Spinal cord (tissue), 10 donors: ENCODE data around the gene B4GALT4. TPM values are rescaled to one million over a fixed set of nuclear protein-coding genes. Genes with fewer than 3 reads are reported as not detected.
A peak's percentile ranks its signal among the peaks of the same experiment; 100 is the strongest.
"Not testable (repeated sequence)": the region's sequence is repeated elsewhere in the genome, so short reads cannot be mapped to it uniquely, and the experiment has no call there.

Source experiments
- DNase-seq, 6 donors: peaks; one replicate each; pipeline versions ENCODE4 v3.0.0 to v3.0.0-alpha.2; 2013 to 2015; ENCODE audit warnings: low spot score in 6 of 6, low read depth in 4 of 6
- H3K27ac ChIP-seq: one replicate; pipeline ENCODE4 v1.5.1; 2013; ENCODE audit warnings: low read depth, low read length, control low read depth
- H3K27me3 ChIP-seq: one replicate; pipeline ENCODE4 v1.6.1; 2013; ENCODE audit warnings: low read length; ENCODE audit not compliant: control insufficient read depth, insufficient read depth
- H3K36me3 ChIP-seq: one replicate; pipeline ENCODE4 v1.6.1; 2013; ENCODE audit warnings: low read length; ENCODE audit not compliant: control insufficient read depth, insufficient read depth
- H3K4me1 ChIP-seq: one replicate; pipeline ENCODE4 v1.6.1; 2013; ENCODE audit warnings: low read length; ENCODE audit not compliant: control insufficient read depth, insufficient read depth
- H3K4me3 ChIP-seq: one replicate; pipeline ENCODE4 v1.5.1; 2013; ENCODE audit warnings: low read depth, low read length, control low read depth
- H3K9me3 ChIP-seq: one replicate; pipeline ENCODE4 v1.6.1; 2013; ENCODE audit warnings: low read length; ENCODE audit not compliant: control insufficient read depth, insufficient read depth
- WGBS: methylation state at CpG from one replicate; pipeline ENCODE4 v1.1.5; 2013; ENCODE audit warnings: missing lambda C conversion rate; ENCODE audit not compliant: insufficient coverage; 5-methylcytosine and 5-hydroxymethylcytosine counted together
- polyA plus RNA-seq, 2 donors: library from polyadenylated mRNA; unstranded; fragments of 120-200 nt; gene quantifications; one replicate each; pipeline ENCODE4 v1.2.1, GENCODE V29; 2013; ENCODE audit not compliant: insufficient read length in 2 of 2
- total RNA-seq, 2 donors: library from RNA; depleted of rRNA in 1 of 2; stranded (reverse); fragments of 120-200 nt in 1 of 2; fragments of >200 nt in 1 of 2; gene quantifications; one replicate each; pipeline versions ENCODE4 v1.2.3 to v1.2.4, GENCODE V29; 2013 to 2014
- donor health status: healthy.

B4GALT4 gene
- total and polyA plus RNA-seq, 4 donors, result 19.1 to 37.9 (median 20.6) TPM

DNA sequence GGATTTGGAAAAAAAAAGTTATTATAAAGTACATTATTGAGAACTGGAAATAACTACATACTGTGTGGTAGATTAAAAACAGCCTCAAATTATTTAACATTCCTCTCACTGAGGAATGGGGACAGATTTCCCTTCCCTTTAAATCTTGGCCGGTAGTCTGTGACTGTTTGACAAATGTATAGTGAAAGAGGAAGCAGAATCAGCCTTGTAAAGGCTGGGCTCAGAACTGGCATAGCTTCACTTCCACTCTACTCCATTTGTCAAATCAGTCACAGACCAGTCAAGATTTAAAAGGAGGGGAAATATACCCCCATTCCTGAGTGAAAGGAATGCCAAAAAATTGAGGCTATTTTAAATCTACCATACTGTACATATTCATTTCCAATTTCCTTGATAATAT is 18.2 kb upstream of the B4GALT4 start:
- H3K9me3 ChIP-seq, result no peaks in the 10 kb centered on the region
- H3K27ac ChIP-seq, result no peak overlapping the region
- DNase-seq, result peak in 2 of 6 donors; percentile 12 to 65
- H3K36me3 ChIP-seq, result no peaks in the 10 kb centered on the region
- no peaks in the 10 kb centered on the region for H3K4me1 ChIP-seq
- no CpG with 5 or more reads among the region's 1 CpG for WGBS
- H3K27me3 ChIP-seq, result no peaks in the 10 kb centered on the region
- no peak overlapping the region for H3K4me3 ChIP-seq

DNA sequence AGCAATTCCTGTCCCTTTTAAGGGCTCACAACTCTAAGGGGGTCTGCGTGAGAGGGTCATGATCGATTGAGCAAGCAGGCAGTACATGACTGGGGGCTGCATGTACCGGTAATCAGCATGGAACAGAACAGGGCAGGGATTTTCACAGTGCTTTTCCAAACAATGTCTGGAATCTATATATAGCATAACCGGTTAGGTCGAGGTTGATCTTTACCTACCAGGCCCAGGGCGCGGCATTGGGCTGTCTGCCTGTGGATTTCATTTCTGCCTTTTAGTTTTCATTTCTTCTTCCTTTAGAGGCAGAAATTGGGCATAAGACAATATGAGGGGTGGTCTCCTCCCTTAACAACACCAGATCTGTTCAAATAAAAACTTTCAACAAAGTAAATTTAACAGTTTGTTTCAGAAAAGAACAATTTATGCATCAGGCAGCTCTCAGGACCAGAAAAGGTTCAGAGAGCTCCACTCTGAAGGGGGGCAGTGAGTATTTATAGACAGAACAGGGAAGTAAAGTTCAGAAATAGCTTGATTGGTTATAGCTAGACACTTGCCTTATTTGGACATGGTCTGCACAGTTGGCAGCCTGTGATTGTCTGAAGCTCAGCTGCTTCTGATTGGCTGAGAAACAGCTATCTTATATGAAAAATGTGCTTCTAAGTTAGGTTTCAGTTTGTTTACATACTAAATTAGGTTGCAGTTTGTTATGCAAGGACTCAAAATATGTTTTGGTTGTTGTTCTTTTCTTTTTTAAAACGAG is 17.2 kb upstream of the B4GALT4 start:
- no peak overlapping the region for H3K27ac ChIP-seq
- peak in 1 of 6 donors; percentile 53 for DNase-seq
- H3K4me1 ChIP-seq, result no peaks in the 10 kb centered on the region
- no peaks in the 10 kb centered on the region for H3K27me3 ChIP-seq
- no peaks in the 10 kb centered on the region for H3K36me3 ChIP-seq
- no peak overlapping the region for H3K4me3 ChIP-seq
- 98% methylated on average over 5 of the region's 8 CpGs for WGBS
- no peaks in the 10 kb centered on the region for H3K9me3 ChIP-seq

DNA sequence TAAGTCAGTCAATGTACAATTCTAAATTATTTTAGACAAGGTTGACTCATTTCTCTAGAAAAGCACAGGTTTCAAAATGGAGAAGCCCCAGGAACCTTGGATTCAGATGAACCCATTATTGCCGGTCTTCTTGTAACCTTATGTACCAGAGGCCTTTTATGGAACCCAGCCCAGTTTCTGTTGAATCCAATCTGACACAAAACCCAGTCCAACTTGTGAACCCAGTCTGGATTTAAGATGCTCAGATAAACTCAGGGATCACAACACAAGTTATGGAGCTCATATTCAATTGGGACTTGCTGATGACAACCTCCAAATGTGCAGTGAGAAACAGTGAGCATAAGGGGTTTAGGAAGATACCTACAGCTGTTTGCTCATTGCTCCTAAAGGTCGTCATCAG is 16.4 kb upstream of the B4GALT4 start:
- no peaks in the 10 kb centered on the region for H3K27me3 ChIP-seq
- no peaks in the 10 kb centered on the region for H3K4me1 ChIP-seq
- no peak for DNase-seq
- no CpG with 5 or more reads among the region's 2 CpGs for WGBS
- no peak overlapping the region for H3K27ac ChIP-seq
- H3K9me3 ChIP-seq, result no peaks in the 10 kb centered on the region
- H3K4me3 ChIP-seq, result no peak overlapping the region
- H3K36me3 ChIP-seq, result no peaks in the 10 kb centered on the region

DNA sequence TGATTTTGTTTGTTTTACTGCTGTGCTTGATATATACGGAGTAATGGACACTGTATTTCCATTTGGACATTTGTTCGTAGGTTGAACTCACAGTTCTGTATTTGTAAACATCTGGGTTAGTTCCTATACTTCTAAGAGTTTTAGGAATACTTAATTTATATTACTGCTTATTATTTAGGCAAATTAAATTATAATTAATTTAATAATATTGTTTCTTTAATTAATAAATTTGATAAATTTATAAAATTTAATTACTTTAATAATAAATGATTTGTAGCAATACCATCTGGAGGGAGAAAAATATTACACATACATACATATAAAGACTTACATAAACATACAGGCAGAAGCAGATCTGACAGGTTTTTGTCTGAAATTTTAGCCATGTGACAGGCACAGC is 14.5 kb upstream of the B4GALT4 start:
- Histone ChIP-seq H3K4me3 (no peak overlapping the region), H3K9me3 (no peaks in the 10 kb centered on the region), H3K27ac (no peak overlapping the region), H3K36me3 (no peaks in the 10 kb centered on the region), H3K27me3 (no peaks in the 10 kb centered on the region), H3K4me1 (no peaks in the 10 kb centered on the region)
- no CpG with 5 or more reads among the region's 2 CpGs for WGBS
- no peak for DNase-seq

DNA sequence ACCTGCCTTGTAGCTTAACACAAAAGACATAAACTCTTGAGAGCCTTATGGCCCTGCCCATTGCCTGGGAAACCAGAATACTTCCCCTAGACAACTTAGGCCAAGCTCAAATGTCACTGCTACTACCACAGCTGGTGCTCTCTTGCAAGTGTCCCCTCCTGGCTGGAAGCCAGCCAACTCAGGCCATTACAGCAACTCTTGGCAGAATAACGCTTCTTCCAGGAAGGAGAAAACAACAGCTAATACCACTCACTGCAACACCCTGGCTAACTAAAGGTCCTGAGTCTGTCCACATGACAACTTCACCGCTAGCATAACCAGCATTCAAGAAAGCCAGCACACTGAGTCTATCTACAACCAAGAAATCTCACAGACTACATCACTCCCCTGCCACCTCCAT is 5.1 kb upstream of the B4GALT4 start:
- Histone ChIP-seq H3K27ac (no peak overlapping the region), H3K9me3 (peaks cover 2% of the 10 kb centered on the region), H3K27me3 (no peaks in the 10 kb centered on the region), H3K4me3 (no peak overlapping the region), H3K36me3 (no peaks in the 10 kb centered on the region), H3K4me1 (peaks cover 3% of the 10 kb centered on the region)
- DNase-seq, result peak in 2 of 6 donors; percentile 17 to 30
- WGBS, result 63% methylated on average over 2 of the region's 2 CpGs

DNA sequence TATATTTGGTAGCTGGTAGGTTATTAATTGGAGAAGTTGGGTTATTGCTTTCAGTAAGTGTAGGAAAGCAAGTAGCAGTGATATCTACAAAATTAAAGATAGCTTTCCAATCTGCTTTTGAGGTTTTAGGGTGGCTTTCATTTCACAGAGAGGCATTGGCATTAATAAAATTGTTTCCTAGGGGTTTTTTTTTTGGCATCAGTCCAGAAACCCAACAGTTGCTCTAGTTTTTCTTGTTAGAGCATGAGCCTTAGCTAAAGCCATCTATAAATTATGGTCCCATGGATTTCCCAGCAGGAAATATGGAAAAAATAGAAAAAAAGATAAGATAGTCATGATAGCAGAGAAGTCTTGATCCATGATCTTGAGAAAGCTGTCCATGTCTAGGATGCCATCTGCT is 3.0 kb upstream of the B4GALT4 start:
- Histone ChIP-seq H3K36me3 (no peaks in the 10 kb centered on the region), H3K9me3 (peaks cover 2% of the 10 kb centered on the region), H3K27ac (no peak overlapping the region), H3K27me3 (no peaks in the 10 kb centered on the region), H3K4me3 (no peak overlapping the region), H3K4me1 (peaks cover 10% of the 10 kb centered on the region)
- DNase-seq, result peak in 1 of 6 donors; percentile 8

DNA sequence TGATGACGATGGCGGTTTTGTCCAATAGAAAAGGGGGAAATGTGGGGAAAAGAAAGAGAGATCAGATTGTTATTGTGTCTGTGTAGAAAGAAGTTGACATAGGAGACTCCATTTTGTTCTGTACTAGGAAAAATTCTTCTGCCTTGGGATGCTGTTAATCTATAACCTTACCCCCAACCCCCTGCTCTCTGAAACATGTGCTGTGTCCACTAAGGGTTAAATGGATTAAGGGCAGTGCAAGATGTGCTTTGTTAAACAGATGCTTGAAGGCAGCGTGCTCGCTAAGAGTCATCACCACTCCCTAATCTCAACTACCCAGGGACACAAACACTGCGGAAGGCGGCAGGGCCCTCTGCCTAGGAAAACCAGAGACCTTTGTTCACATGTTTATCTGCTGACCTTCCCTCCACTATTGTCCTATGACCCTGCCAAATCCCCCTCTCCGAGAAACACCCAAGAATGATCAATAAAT is 2.4 kb upstream of the B4GALT4 start:
- H3K9me3 ChIP-seq, H3K36me3 ChIP-seq, H3K27me3 ChIP-seq, H3K27ac ChIP-seq, H3K4me3 ChIP-seq, DNase-seq, H3K4me1 ChIP-seq: not testable (repeated sequence)
- WGBS, result no CpG with 5 or more reads among the region's 7 CpGs

DNA sequence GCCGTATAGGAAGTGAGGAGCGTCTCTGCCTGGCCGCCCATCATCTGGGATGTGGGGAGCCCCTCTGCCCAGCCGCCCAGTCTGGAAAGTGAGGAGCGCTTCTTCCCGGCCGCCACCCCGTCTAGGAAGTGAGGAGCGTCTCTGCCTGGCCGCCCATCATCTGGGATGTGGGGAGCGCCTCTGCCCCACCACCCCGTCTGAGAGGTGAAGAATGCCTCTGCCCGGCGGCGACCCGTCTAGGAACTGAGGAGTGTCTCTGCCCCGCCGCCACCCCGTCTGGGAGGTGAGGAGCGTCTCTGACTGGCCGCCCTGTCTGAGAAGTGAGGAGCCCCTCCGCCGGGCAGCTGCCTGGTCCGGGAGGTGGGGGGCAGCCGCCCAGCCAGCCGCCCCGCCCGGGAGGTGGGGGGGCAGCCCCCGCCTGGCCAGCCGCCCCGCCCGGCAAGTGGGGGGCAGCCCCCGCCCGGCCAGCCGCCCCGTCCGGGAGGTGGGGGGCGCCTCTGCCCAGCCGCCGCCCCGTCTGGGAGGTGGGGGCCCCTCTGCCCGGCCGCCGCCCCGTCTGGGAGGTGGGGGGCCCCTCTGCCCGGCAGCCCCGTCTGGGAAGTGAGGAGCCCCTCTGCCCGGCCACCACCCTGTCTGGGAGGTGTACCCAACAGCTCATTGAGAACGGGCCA is 1.8 kb upstream of the B4GALT4 start:
- H3K36me3 ChIP-seq, result not testable (repeated sequence)
- whole genome bisulfite sequencing, result 99% methylated on average over 22 of the region's 49 CpGs

DNA sequence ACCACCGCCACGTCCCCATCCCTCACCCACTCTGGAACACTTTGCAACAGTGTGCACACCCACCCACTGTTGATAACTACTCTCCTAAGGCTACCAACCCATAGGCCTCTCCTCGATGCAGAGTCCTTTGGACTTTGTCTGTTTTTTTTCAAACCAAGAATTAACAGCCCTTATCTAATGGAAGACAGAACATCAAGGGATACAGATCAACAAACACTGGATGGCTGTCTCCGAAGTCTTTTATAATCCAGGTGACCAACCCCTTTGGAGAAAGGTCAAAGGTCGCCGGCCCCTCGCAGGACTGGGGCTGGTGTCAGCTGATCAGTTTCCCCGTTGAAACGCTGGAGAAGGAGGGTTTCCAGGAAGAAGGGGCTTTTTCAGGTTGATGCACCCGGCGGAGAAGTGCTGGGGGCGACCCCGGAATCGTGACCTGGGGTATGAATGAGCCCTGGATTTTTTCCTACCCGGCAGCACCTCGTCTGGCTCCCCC is 532 bp downstream of the B4GALT4 start:
- 7% methylated on average over 16 of the region's 16 CpGs for WGBS

More for the DNA sequence above, 1.8 kb upstream of the B4GALT4 start:
- H3K4me3 ChIP-seq, H3K9me3 ChIP-seq, H3K27me3 ChIP-seq, DNase-seq, H3K27ac ChIP-seq, H3K4me1 ChIP-seq: not testable (repeated sequence)

More for the DNA sequence above, 532 bp downstream of the B4GALT4 start:
- Histone ChIP-seq H3K9me3 (no peaks in the 10 kb centered on the region), H3K27me3 (no peaks in the 10 kb centered on the region), H3K27ac (peak overlapping the region; percentile 76), H3K4me1 (peaks cover 10% of the 10 kb centered on the region), H3K4me3 (peak overlapping the region; percentile 61), H3K36me3 (peaks cover 2% of the 10 kb centered on the region)
- peak in 4 of 6 donors; percentile 29 to 76 (median 56) for DNase-seq
